Posterior cingulate gyrus (tissue), 11 donors: Measurements from ENCODE around the gene FBXL7.

ENCODE experiments used
- DNase-seq, 10 donors: peaks; one replicate each; pipeline versions ENCODE4 v3.0.0 to v3.0.0-alpha.2; 2020 to 2021; ENCODE audit warnings: mixed read lengths in 3 of 10
- intact Hi-C: fragments of 100-400 bp; cut with DNase I; formaldehyde crosslinking; loops from one replicate; pipeline ENCODE4 v1.15.1; 2023

Gene FBXL7

GRCh38 chr5:15956622-15957021 is 456.6 kb downstream of the FBXL7 start:
- no peak for DNase-seq
- intact Hi-C loops: no loop called here

GRCh38 chr5:15957124-15957523 is 457.1 kb downstream of the FBXL7 start:
- intact Hi-C loops: no loop called here
- peak in 1 of 10 donors; percentile 58 for DNase-seq

GRCh38 chr5:15959370-15960164 is 459.6 kb downstream of the FBXL7 start:
- no peak for DNase-seq
- intact Hi-C loops: no loop called here

GRCh38 chr5:15966066-15966640 is 466.2 kb downstream of the FBXL7 start:
- no peak for DNase-seq
- intact Hi-C loops: no loop called here

GRCh38 chr5:15966651-15967050 is 466.7 kb downstream of the FBXL7 start:
- no peak for DNase-seq
- intact Hi-C loops: no loop called here

- intact Hi-C loops: no loop called here
- no peak for DNase-seq
These were observed 469.0 kb downstream of the FBXL7 start for GRCh38 chr5:15968993-15969392.

GRCh38 chr5:15977851-15978250 is 477.9 kb downstream of the FBXL7 start:
- intact Hi-C loops: no loop called here

GRCh38 chr5:15980835-15981234 is 480.9 kb downstream of the FBXL7 start:
- intact Hi-C loops: no loop called here

More at GRCh38 chr5:15977851-15978250, 477.9 kb downstream of the FBXL7 start:
- no peak for DNase-seq

GRCh38 chr5:15983392-15983791 is 483.4 kb downstream of the FBXL7 start:
- intact Hi-C loops: no loop called here
- DNase-seq: no peak

More at GRCh38 chr5:15980835-15981234, 480.9 kb downstream of the FBXL7 start:
- DNase-seq: no peak
